Epithelial cell of esophagus (primary cell): Measurements from ENCODE around the gene SMOC2.

ENCODE experiments used
- DNase-seq: peaks from one replicate; pipeline ENCODE4 v3.0.0; 2010; ENCODE audit warnings: low read depth
- H3K4me3 ChIP-seq: 2 replicates; pipeline ENCODE4 v1.5.1; 2011; ENCODE audit warnings: mild to moderate bottlenecking, low read length, control low read depth
- CTCF ChIP-seq: IDR thresholded peaks from 2 replicates; pipeline ENCODE4 v1.5.1; 2011; ENCODE audit warnings: low read depth, mild to moderate bottlenecking, low read length, control low read depth, inconsistent platforms; ENCODE audit not compliant: insufficient read depth; ENCODE audit errors: missing control alignments

The SMOC2 gene

GRCh38 chr6:168462289-168462853 is 21.4 kb downstream of the SMOC2 start:
- no peak for TF ChIP-seq CTCF
- no peak for DNase-seq
- no peak overlapping the region for H3K4me3 ChIP-seq

- TF ChIP-seq CTCF = no peak
- DNase-seq = no peak
These were observed 23.6 kb downstream of the SMOC2 start for GRCh38 chr6:168464546-168464945.

GRCh38 chr6:168468045-168468444 is 27.1 kb downstream of the SMOC2 start:
- DNase-seq = no peak
- no peak for TF ChIP-seq CTCF
- no peak overlapping the region for H3K4me3 ChIP-seq

More at GRCh38 chr6:168464546-168464945, 23.6 kb downstream of the SMOC2 start:
- H3K4me3 ChIP-seq = no peak overlapping the region

- no peak for DNase-seq
- H3K4me3 ChIP-seq = no peak overlapping the region
- no peak for TF ChIP-seq CTCF
These were observed 28.5 kb downstream of the SMOC2 start for GRCh38 chr6:168469521-168469920.

GRCh38 chr6:168469926-168470325 is 28.9 kb downstream of the SMOC2 start:
- TF ChIP-seq CTCF = no peak
- DNase-seq = no peak
- no peak overlapping the region for H3K4me3 ChIP-seq

GRCh38 chr6:168472363-168472762 is 31.4 kb downstream of the SMOC2 start:
- DNase-seq = no peak
- H3K4me3 ChIP-seq = no peak overlapping the region
- TF ChIP-seq CTCF = no peak

- H3K4me3 ChIP-seq = no peak overlapping the region
- no peak for TF ChIP-seq CTCF
- DNase-seq = no peak
These were observed 32.2 kb downstream of the SMOC2 start for GRCh38 chr6:168473197-168473596.
